HG03108 (cell line): ENCODE data around the gene ANKRD6.
"Not testable (repeated sequence)": the region's sequence is repeated elsewhere in the genome, so short reads cannot be mapped to it uniquely, and the experiment has no call there.

Experiments used
- ATAC-seq: cut with Tn5 transposase; IDR thresholded peaks from one replicate; pipeline ENCODE4 v1.9.1; 2021; ENCODE audit warnings: moderate library complexity; ENCODE audit not compliant: unreplicated experiment

Gene ANKRD6

DNA sequence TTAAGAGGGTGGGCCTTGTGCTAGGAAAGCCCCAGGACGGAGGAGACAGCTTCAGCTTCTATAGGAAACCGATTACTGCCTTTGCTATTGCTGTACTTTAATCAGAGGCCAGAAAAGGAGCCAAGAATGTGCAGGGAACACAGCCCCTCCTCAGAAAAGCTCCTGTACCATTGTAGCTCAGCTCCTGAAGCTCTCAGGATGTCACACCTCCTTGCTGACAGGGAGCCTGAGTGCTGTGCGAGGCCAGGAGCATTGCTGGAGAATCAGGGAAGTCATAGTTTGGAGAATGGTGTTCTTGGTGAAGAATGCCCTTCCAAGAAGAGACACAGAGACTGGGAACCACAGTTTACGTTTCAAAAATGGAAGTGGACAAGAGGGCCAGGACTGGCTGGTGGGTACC is 158.8 kb downstream of the ANKRD6 start:
- ATAC-seq, result no peak

DNA sequence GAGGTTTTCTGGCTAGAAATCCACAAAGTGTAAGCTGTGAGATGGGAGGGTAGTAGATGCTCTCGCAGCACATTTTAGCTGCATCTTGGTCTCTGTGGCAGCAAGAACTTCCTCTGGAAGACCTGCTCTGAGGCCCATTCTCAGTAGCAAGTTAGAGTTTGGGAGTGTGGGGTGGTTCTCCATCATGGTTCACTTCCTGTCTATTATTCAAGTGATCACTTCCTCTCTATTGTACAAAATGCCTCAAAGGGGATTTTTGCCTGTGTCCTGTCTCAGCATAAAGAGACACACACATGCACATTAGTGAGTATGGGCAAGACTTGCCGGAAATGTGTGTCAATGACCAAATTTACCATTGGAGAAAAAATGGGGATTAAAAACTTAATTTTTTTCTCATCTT is 163.1 kb downstream of the ANKRD6 start:
- peak; percentile 82 for ATAC-seq

DNA sequence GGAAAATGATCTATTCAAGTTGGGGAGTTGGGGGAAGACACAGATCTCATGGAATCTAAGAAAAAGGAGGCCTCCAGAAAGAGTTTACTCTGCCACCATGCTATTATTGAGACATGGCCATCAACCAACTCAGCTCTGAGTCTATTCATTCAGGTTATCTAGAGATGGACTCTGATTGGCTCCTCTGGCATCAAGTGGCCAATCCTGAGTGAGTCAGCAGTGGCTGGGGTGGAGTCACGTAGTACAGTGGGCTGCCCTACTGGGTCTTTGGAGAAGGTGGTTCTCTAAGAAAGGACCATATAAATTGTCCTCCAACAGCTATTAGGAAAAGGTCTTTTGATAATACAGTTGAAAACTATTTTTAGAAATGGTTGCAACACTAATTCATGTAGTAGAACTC is 163.5 kb downstream of the ANKRD6 start:
- no peak for ATAC-seq

DNA sequence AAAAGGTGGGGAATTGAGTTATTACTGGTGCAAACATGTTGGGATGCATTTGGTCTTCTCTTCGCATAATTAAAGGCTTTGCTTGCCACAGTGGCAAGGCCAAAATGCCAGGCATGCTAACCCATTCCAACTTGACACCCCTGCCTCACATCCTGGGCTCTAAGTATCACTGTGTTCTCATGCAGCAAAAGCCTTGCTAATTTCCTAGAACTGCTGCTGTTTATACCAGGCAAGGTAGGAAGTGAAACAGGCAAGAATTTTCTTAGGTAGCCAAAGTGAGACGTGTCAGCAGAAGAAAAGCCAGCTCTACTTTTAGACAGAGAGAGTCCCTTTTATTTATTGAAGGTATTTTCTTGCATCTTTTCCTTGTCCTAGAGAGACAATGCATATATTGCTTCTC is 164.4 kb downstream of the ANKRD6 start:
- ATAC-seq, result no peak

DNA sequence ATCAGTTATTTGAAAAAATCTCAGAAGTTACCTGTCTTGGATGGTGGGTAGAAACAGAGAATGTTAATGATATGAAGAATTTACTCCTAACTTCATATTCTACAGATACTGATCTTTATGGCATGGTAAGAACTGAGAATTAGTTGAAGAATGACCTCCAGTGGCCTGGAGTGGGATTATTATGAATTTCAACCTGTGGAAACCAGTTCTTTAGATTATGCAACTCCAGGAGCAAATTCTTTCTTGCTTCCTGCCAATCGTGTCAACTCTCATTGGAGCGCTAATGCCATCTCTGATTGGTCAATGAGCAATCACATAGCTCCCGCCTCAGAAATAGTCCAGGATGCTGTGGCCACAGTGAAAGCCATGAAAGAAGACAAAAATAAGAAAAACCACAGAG is 165.0 kb downstream of the ANKRD6 start:
- ATAC-seq, result no peak

DNA sequence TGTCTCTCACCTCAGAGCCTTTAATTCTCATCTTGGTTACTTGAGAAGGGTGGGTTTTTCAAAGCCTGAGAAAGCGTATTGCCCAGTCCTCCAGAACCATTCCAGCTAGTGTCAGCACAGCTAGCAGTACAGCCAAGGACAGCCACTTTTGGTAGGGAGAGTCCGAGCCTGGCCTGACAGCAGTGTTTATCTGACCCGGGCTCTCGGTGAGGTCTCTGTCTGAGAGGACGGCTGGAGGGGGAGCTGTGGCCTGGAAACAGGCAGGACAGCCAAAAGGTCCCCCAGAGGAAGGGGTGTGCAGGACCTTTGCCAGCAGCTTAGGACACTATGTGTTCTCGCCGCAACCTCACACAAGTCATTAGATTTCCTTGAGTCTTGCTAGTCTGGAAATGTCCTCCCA is 166.8 kb downstream of the ANKRD6 start:
- no peak for ATAC-seq

DNA sequence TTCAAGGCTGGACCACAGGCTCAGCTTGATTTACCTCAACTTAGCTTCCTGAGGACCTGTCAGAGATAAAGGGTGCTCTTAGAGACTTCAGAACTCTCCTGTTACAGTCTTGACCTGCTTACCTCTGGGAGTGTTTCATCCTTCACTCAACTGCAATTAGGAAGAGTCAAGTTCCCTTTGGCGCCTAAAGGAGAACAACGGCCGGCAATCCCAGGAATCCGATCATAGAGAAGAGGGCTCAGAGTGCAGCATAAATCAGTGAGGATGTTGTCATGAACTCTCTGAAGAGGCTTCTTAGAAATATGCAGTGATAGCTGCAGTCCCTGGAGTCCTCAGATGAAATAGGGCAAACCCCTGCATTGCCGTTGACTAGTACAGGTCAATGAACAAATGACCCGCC is 169.2 kb downstream of the ANKRD6 start:
- ATAC-seq, result no peak

DNA sequence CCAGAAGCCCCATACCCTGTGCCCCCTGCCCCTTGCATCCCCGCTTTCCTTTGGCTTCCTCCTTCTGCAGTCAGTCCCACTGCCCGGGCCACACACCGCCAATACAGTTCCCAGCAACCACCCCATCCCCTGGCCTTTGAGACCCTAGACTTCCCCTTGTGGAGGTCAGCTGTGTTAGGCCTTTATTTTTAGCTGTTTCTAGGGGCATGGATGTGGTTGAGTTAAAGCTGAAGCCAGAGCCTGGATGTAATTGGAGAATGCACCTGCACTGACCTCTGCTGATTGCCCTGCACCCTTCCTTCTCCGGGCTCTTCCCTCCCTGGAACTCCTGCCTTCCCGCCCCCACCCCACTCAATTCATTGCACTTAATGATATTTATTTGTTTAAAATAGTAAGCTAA is 171.7 kb downstream of the ANKRD6 start:
- ATAC-seq, result no peak

DNA sequence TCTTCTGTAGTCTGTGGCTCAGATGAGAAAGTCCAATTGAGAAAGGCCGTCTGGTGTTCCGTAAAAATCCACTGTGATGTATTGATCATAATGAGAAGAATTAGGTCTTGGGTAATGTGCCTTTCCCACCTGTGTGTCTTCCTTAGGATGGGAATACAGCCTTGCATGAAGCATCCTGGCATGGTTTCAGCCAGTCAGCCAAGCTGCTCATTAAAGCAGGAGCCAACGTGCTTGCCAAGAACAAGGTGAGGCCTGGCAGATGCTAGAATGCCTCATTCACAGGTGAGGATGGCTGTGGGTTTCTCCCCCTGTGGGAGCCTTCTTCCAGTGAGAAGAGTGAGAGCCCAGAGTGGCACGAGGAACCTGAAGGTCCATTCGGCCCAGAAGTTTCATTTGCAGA is 172.9 kb downstream of the ANKRD6 start:
- ATAC-seq, result no peak

DNA sequence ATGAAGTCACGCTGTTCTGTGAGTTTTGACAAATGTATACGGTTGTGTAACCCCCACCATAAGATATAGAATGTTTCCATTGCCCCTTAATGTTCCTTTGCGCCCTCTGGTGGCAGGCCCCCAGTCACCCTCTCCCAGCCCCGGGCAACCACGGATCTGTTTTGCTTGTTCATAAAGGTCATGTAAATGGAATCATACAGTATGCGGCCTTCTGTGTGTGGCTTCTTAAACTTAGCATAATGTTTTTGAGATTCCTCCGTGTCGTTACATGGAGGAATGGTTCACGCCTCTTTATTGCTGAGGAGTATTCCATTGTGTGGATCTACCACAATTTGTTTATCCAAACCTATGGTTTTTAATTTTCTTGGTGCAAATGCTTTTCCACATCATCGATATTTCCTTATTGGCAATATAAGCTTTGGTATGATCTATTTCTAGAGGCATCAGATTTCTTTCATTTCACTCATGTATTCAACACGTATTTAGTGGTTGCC is 177.2 kb downstream of the ANKRD6 start:
- ATAC-seq, result peak; percentile 75

DNA sequence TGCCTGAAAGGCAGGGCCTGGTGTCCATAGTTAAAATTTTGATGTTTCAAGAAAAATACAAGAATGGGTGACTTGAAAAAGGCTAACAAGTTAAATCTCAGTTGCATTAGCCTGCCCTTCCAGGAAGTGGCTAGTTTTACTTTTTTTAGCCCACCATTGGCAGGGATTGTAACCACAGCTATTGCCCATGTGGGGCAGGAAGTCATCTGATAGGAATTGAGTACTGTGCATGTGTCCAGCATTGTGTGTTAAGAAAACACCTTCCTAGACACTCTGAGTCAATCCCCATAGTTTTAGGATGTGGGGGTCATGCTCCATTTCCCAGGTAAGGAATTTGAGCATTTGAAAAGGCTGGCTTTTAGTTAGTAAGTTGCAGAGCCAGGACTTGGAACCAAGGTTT is 178.7 kb downstream of the ANKRD6 start:
- ATAC-seq, result no peak

DNA sequence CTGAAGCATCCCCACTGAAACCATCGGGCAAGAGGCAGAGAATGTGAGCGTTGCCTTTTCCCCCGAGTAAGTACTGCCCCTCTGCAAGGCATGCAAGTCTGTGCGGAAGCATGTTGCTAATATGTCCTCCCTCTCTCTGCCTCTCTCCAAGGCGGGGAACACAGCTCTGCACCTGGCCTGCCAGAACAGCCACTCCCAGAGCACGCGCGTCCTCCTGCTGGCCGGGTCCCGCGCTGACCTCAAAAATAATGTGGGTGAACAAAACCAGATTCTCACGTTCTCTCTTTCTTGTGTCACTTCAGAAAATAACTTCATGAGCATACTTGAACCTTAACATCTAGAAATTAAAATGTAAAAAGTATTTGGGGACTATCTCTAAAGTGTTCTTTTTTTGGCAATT is 179.2 kb downstream of the ANKRD6 start:
- ATAC-seq, result no peak

DNA sequence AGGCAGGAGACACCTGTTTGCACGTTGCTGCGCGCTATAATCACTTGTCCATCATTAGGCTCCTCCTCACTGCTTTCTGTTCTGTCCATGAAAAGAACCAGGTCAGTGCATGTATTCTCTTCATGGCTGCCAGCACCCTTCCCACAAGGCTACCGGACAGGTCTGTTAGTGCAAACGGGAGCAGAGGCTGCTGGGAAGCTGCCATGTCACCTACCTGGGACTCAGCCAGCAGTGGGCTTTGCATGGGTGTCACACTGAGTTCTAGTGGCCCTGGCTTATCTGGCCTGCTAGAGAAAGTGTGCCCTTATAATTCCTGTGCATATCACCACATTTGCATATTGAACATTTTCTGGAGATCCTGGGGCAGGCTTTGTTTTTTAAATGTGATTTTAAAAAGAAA is 180.8 kb downstream of the ANKRD6 start:
- no peak for ATAC-seq

DNA sequence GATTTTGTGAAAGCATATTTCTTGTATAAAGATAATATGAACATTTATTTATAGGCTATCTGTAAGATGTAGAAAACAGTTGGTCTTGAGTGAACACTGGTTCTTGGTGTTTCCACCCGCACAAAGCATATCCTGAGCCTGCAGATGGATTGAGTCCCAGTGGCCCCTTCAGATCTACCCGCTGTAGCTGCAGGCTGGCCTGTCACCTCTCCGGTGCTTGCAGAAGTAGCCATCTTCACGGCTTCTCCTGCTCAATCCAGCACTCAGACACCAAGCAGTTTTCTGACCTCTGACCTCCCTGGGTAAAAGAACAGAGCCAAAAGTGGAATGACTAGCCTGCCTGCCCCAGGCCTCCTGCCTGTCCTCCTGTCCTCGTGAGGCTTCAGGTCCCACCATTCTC is 182.9 kb downstream of the ANKRD6 start:
- no peak for ATAC-seq

DNA sequence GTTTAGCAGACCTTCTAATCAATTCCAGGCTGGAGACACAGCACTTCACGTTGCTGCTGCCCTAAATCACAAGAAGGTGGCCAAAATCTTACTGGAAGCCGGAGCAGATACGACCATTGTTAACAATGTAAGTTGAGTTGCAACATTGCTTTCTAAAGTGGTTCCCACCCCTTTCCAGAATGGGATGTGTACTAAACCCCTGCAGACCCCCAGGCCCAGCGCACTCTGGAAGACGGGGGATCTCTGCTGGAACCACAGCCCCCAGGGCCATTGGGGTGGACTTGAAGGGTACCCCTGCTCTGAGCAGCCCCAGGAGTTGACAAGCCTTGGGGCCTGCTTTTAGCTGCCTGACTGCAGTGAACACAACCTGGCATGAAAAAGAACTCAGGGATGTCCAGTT is 183.6 kb downstream of the ANKRD6 start:
- ATAC-seq, result no peak

DNA sequence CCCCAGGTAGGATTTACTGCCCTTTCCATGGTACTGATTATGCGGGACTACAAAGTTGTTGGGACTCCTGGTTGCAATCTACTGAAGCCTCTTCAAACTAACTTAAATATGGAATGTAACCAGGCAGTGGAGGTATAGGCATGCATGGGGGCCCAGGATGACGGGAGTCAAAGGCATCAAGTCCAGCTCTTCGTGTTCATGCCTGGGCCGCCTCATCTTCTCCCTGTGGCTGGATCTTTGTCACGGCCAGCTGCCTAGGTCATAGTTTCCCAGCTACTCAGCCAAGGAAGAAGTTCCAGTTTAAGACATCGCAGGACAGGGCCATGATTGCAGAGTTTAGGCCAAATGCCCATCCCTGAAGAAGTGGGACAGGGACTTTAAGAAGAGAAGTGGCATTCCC is 185.1 kb downstream of the ANKRD6 start:
- ATAC-seq, result no peak

DNA sequence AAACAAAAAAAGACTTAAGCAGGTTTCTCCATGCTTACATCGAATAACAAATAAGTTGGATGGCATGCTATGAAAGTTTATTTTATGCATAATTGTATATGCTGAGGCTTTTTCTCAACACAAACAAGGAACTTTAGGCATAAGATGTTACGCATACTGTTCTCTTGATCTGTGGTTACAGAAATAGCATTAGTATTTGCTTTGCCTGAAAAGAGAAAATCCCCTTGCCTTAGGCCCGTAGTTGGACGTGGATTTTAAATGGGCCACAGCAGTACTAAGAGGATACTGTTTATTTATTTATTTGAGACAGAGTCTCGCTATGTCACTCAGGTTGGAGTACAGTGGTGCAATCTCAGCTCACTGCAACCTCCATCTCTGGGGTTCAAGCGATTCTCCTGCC is 186.6 kb downstream of the ANKRD6 start:
- no peak for ATAC-seq

DNA sequence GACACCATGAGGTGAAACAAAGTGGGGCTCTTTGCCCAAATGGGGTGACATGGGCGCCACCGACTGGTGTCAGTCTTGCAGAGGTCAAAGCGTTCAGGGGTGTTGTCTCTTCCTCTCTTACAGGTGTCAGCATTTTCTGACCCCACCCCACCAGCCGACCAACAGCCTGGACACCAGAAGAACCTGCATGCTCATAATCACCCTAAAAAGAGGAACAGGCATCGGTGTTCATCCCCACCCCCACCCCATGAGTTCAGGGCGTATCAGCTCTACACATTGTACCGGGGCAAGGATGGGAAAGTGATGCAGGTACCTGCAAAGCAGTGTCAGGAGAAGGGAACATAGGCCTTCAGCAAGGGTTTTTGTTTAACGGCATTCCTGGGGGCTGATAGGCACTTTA is 190.8 kb downstream of the ANKRD6 start:
- no peak for ATAC-seq

DNA sequence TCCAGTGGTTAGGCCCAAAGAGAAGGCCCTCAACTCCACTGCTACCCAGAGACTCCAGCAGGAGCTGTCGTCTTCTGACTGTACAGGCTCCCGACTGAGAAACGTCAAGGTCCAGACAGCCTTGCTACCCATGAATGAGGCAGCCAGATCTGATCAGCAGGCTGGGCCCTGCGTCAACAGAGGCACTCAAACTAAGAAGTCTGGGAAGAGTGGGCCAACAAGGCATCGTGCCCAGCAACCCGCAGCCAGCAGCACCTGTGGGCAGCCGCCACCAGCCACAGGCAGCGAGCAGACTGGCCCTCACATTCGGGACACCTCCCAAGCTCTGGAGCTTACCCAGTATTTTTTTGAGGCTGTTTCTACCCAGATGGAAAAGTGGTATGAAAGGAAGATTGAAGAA is 197.5 kb downstream of the ANKRD6 start:
- no peak for ATAC-seq

DNA sequence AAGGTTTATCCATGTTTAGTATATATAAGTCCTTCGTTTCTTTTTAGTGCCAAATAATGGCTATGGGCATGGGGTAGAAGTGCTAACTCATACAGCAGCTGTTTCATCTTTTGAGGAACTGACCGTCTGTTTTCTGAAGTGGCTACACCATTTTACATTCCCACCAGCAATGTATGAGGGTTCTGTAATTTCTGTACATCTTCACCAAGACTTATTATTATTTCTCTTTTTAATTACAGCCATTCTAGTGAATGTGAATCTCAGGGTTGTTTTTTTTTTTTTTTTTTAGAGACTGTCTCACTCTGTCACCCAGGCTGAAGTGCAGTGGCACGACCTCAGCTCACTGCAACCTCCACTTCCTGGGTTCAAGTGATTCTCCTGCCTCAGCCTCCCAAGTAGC is 203.5 kb downstream of the ANKRD6 start:
- ATAC-seq, result not testable (repeated sequence)

DNA sequence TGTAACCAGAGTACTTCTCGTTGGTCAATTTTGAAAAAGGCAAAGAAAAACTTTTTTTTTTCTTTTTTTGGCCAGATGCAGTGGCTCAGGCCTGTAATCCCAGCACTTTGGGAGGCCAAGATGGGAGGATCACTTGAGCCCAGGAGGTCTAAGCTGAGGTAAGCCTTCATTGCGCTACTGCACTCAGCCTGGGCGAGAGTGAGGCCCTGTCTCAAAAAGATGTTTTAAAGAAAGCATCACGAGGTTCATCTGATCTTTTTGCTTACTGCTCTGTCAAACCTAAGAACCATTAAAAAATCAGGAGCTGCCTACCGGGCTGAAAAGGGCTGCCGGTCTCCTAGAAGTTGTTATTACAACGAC is 205.0 kb downstream of the ANKRD6 start:
- no peak for ATAC-seq

DNA sequence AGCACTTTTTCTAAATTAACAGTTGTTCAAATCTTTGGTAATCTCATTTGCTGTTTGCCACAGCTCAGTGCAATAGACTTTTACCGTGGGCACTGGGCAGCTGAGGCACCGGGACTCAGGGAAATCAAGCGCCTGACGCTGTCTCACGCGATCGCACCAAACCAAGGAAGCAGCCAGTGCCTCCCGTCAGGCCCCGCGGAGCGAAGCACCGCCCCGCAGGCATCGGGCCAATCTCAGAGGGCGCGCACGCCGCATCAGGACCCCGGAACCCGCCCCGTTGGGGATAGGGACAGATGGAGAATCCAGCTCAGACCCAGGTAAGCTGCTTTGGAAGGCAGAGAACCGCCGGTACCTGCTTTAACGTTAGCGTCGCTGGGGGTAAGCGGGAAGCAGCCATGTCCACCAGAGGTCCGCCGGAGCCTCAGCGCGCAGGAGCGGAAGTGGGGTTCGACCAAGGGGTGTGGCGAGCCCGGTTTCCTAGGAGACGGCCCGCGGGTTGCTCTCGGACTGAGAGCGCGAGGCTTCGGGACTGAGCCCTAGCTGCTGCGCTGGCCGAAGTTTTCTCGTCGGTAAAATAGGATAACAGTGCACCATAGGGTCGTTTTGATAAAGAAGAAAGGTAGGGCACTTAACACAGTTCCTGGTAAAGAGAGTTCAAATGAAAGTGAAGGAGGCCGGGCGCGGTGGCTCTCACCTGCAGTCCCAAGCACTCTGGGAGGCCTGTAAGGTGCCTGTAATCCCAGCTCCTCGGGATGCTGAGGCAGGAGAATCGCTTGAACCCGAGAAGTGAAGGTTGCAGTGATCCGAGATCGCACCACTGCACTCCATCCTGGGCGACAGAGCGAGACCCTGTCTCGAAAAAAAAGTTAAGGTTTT is 205.6 kb downstream of the ANKRD6 start, which contains the start of gene LYRM2:
Gene LYRM2, minus strand, starts transcription at position 428 of the 876 bp plus-strand sequence. Its CDS starts 31 bp downstream, at position 397.
- ATAC-seq, result peak; percentile 98

DNA sequence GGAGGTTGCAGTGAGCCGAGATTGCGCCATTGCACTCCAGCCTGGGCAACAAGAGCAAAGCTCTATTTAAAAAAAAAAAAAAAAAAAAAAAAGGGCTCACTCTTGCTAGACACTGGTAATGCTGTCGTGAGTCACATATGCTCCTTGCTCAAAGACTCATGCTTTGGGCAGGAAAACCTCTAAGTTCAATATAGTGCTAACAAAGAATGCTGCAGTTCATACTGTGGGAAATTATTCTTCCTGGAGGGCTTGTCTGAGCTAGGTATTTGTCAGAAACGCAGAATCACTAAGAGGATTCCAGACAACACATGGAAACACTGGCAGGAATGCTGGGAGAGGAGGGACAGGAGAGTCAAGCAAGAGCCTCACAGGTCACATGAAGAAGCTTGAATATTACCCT is 207.9 kb downstream of the ANKRD6 start:
- ATAC-seq, result no peak
